Endothelial cell of umbilical vein (primary cell): ENCODE results near the gene NOL6. TPM values are rescaled to one million over a fixed set of nuclear protein-coding genes. Genes with fewer than 3 reads are reported as not detected.

Source experiments
- BruUV-seq: library from RNA; stranded (reverse); fragments of 400-500 nt; replicated peaks from 2 replicates; lab custom pipeline; 2021; lab: Mats Ljungman, UMichigan
- CTCF ChIA-PET: fragments of 300-600, 350-600 bp; sonication (Branson Sonifier 250); formaldehyde crosslinking; loops from one replicate; lab custom pipeline; 2021; ENCODE audit warnings: antibody characterized with exemption, inconsistent platforms; lab: Charles Lee
- POLR2A ChIA-PET: fragments of 300-600, 350-600 bp; sonication (Branson Sonifier 250); formaldehyde crosslinking; loops from one replicate; lab custom pipeline; 2021; ENCODE audit warnings: antibody characterized with exemption, inconsistent platforms; lab: Charles Lee
- DNase-seq: peaks from one replicate; pipeline ENCODE4 v3.0.0-alpha.2; 2011; ENCODE audit warnings: low read depth, low spot score
- FAIRE-seq: peaks from 2 replicates; lab custom pipeline; 2011; peaks lifted over from hg19 to GRCh38; lab: Jason Lieb, UNC
- H2AFZ ChIP-seq: 2 replicates; pipeline ENCODE4 v1.6.0; 2012; ENCODE audit warnings: low read depth, low read length, control low read depth, inconsistent platforms
- H3K27ac ChIP-seq: 2 replicates; pipeline ENCODE4 v1.5.1; 2011; ENCODE audit warnings: low read depth, mild to moderate bottlenecking, control low read depth, low read length, moderate library complexity; ENCODE audit not compliant: insufficient read depth
- H3K27me3 ChIP-seq, 2 experiments: 2 replicates each; pipeline versions ENCODE4 v1.6.0 to v1.6.1; 2011; ENCODE audit warnings: low read length in 2 of 2, mixed read lengths in 1 of 2; ENCODE audit not compliant: control insufficient read depth in 2 of 2, insufficient read depth in 2 of 2
- H3K36me3 ChIP-seq, 2 experiments: 2 replicates in 1 of 2; 3 replicates in 1 of 2; pipeline ENCODE4 v1.5.1; 2011; ENCODE audit warnings: low read length in 2 of 2, mild to moderate bottlenecking in 1 of 2, moderate library complexity in 1 of 2; ENCODE audit not compliant: control insufficient read depth in 2 of 2, insufficient read depth in 2 of 2; ENCODE audit errors: extremely low read depth in 1 of 2
- H3K4me1 ChIP-seq: 3 replicates; pipeline ENCODE4 v1.5.1; 2011; ENCODE audit warnings: mild to moderate bottlenecking, low read length; ENCODE audit not compliant: control insufficient read depth, insufficient read depth; ENCODE audit errors: extremely low read depth
- H3K4me2 ChIP-seq: 2 replicates; pipeline ENCODE4 v1.6.1; 2011; ENCODE audit warnings: low read length, control low read depth, mixed read lengths; ENCODE audit not compliant: insufficient read depth
- H3K4me3 ChIP-seq, 3 experiments: fragments of 200-600 bp in 1 of 3; sonication (generic), shearing (Covaris generic) in 1 of 3; replicated peaks in 1 of 3; 2 replicates each; pipeline ENCODE4 v1.5.1; 2011 to 2016; ENCODE audit warnings: control low read depth in 3 of 3, low read length in 3 of 3, mild to moderate bottlenecking in 2 of 3, inconsistent platforms in 1 of 3, low read depth in 1 of 3, moderate library complexity in 1 of 3; ENCODE audit not compliant: insufficient read depth in 1 of 3
- H3K79me2 ChIP-seq: 2 replicates; pipeline ENCODE4 v1.6.0; 2012; ENCODE audit warnings: low read length, inconsistent platforms; ENCODE audit not compliant: control insufficient read depth, insufficient read depth
- H3K9ac ChIP-seq: replicated peaks from 2 replicates; pipeline ENCODE3; 2011; ENCODE audit warnings: low read length, control low read depth; ENCODE audit not compliant: insufficient read depth; ENCODE audit errors: extremely low read depth
- H3K9me1 ChIP-seq: replicated peaks from 3 replicates; pipeline ENCODE4 v1.6.0; 2011; ENCODE audit warnings: mild to moderate bottlenecking, low read length; ENCODE audit not compliant: control insufficient read depth, insufficient read depth; ENCODE audit errors: extremely low read depth
- H3K9me3 ChIP-seq: replicated peaks from 2 replicates; pipeline ENCODE4 v1.5.1; 2012; ENCODE audit warnings: low read length, inconsistent platforms; ENCODE audit not compliant: control insufficient read depth, insufficient read depth
- H4K20me1 ChIP-seq: replicated peaks from 2 replicates; pipeline ENCODE3; 2011; ENCODE audit warnings: mild to moderate bottlenecking, low read length; ENCODE audit not compliant: control insufficient read depth, insufficient read depth; ENCODE audit errors: extremely low read depth
- CTCF ChIP-seq, 2 donors: IDR thresholded peaks; 1 replicate in 1 of 2; 2 replicates in 1 of 2; pipeline ENCODE4 v1.5.1; 2011; ENCODE audit warnings: low read length in 2 of 2, mild to moderate bottlenecking in 2 of 2, moderate library complexity in 2 of 2, control low read depth in 1 of 2, inconsistent platforms in 1 of 2, low read depth in 1 of 2; ENCODE audit not compliant: insufficient read depth in 1 of 2; ENCODE audit errors: extremely low read depth in 1 of 2
- EZH2 ChIP-seq: IDR thresholded peaks from 2 replicates; pipeline ENCODE4 v1.6.1; 2012; ENCODE audit warnings: borderline replicate concordance, low read depth, mild to moderate bottlenecking, moderate library complexity, low read length, inconsistent platforms; ENCODE audit not compliant: severe bottlenecking
- FOS ChIP-seq: IDR thresholded peaks from 2 replicates; pipeline ENCODE4 v1.6.1; 2011; ENCODE audit warnings: mild to moderate bottlenecking, low read length, moderate library complexity, borderline replicate concordance; ENCODE audit not compliant: insufficient read depth
- GATA2 ChIP-seq: IDR thresholded peaks from 2 replicates; pipeline ENCODE4 v1.7.0; 2011; ENCODE audit warnings: low read depth, mild to moderate bottlenecking, moderate library complexity, mixed read lengths, low read length; ENCODE audit not compliant: insufficient read length, insufficient read depth
- JUN ChIP-seq: IDR thresholded peaks from 2 replicates; pipeline ENCODE4 v1.6.1; 2011; ENCODE audit warnings: borderline replicate concordance, low read depth; ENCODE audit not compliant: insufficient read length, insufficient read depth
- MAX ChIP-seq: IDR thresholded peaks from 2 replicates; pipeline ENCODE4 v1.6.1; 2011; ENCODE audit not compliant: insufficient read depth, insufficient read length
- MYC ChIP-seq: IDR thresholded peaks from one replicate; pipeline ENCODE4 v1.6.1; 2011; ENCODE audit warnings: mild to moderate bottlenecking, low read depth, low read length
- POLR2A ChIP-seq: IDR thresholded peaks from 2 replicates; pipeline ENCODE4 v1.6.1; 2012; ENCODE audit warnings: low read depth, mild to moderate bottlenecking, control low read depth, low read length
- POLR2AphosphoS5 ChIP-seq: IDR thresholded peaks from 2 replicates; pipeline ENCODE4 v1.6.1; 2012; ENCODE audit warnings: low read depth, mild to moderate bottlenecking, control low read depth, low read length, moderate library complexity; ENCODE audit not compliant: insufficient read depth
- dilution Hi-C: fragments of 300-500 bp; cut with MboI; formaldehyde crosslinking; loops from one replicate; pipeline ENCODE4 v1.15.0; 2019; ENCODE audit warnings: low sequenced_read_pairs; ENCODE audit not compliant: extremely low pct_ligation_motif_present
- intact Hi-C: fragments of 100-400 bp; cut with micrococcal nuclease; formaldehyde crosslinking; loops from one replicate; pipeline ENCODE4 v1.10.0; 2022
- polyA plus RNA-seq, 4 experiments: library from polyadenylated mRNA; depleted of rRNA in 3 of 4; stranded (reverse) in 3 of 4; unstranded in 1 of 4; fragments of >200 nt; gene quantifications; 2 replicates each; pipeline versions ENCODE4 v1.2.1 to v1.2.3, GENCODE V29; 2011 to 2012; ENCODE audit warnings: missing spikeins in 1 of 4
- total RNA-seq: library from RNA; stranded (reverse); gene quantifications from 2 replicates; pipeline ENCODE4 v1.2.3, GENCODE V29; 2021

Gene NOL6
- total and polyA plus RNA-seq, 2 donors (not counting 3 experiments of a cell fraction or from before 2014, with no cell fraction given), result 35.7 to 45.1 TPM

- intact Hi-C loops, result loop anchor here (2.0 to 5.0 kb wide), 4 partner anchors 14 to 250 kb away; partner anchors contain the start of gene BAG1
These were observed 1.4 kb downstream of the NOL6 start for GRCh38 chr9:33472171-33472880.

More at GRCh38 chr9:33472171-33472880, 1.4 kb downstream of the NOL6 start:
- no peaks in the 10 kb centered on the region for H3K9me3 ChIP-seq
- peaks cover 4 to 39% of the 10 kb centered on the region in 2 experiments for H3K36me3 ChIP-seq
- peaks cover 15% of the 10 kb centered on the region for H3K4me1 ChIP-seq
- no peaks in the 10 kb centered on the region for H4K20me1 ChIP-seq
- no peak overlapping the region for H3K27ac ChIP-seq
- H3K9ac ChIP-seq, result no peak overlapping the region
- dilution Hi-C loops, result no loop called here
- H3K4me2 ChIP-seq, result peak overlapping the region; percentile 90
- BruUV-seq, result no TSS peak
- H3K4me3 ChIP-seq, result peak overlapping the region in 1 of 3 experiments; percentile 89
- H3K27me3 ChIP-seq, result no peaks in the 10 kb centered on the region
- POLR2A ChIA-PET, result interaction anchor here (0.9 to 1.5 kb wide), 2 partner anchors 12 to 182 kb away, joined by 3 to 5 read pairs; partner anchors contain the start of gene NFX1
- peaks cover 20% of the 10 kb centered on the region for H3K79me2 ChIP-seq
- no peak for DNase-seq
- H3K9me1 ChIP-seq, result no peaks in the 10 kb centered on the region
- H2AFZ ChIP-seq, result no peak overlapping the region
- no peak for TF ChIP-seq MYC
- no peak for TF ChIP-seq MAX
- no peak for TF ChIP-seq FOS
- no peak for TF ChIP-seq CTCF (IDR thresholded peaks at IDR 0.05; ENCODE audit: extremely low read depth in 1 of 2, insufficient read depth in 1 of 2, low read depth in 1 of 2, low read length in 2 of 2)
- no peak for TF ChIP-seq POLR2A
- TF ChIP-seq POLR2AphosphoS5, result no peak
- no peak for TF ChIP-seq GATA2
- no peak for TF ChIP-seq EZH2
- TF ChIP-seq JUN, result no peak
- CTCF ChIA-PET, result interaction anchor here (0.7 to 5.1 kb wide), 5 partner anchors 8 to 185 kb away, joined by 3 to 49 read pairs (median 17); no protein-coding TSS in a partner anchor
- peak; percentile 4 for FAIRE-seq
